Coronary artery (tissue), 2 donors: ENCODE measurements around the gene ST8SIA5.
A peak's percentile ranks its signal among the peaks of the same experiment; 100 is the strongest.

Source experiments
- DNase-seq: peaks from one replicate; pipeline ENCODE4 v3.0.0-alpha.2; 2017; ENCODE audit warnings: low spot score
- H3K27ac ChIP-seq, 2 donors: fragments of 200-600 bp; sonication (generic); one replicate each; pipeline ENCODE4 v1.5.1; 2016 to 2019
- H3K4me3 ChIP-seq: fragments of 200-600 bp; sonication (generic); 2 replicates; pipeline ENCODE4 v1.5.1; 2016; ENCODE audit warnings: mild to moderate bottlenecking, moderate library complexity
- CTCF ChIP-seq: fragments of 200-600 bp; sonication (generic); IDR thresholded peaks from one replicate; pipeline ENCODE4 v1.5.1; 2019; ENCODE audit warnings: antibody characterized with exemption

The ST8SIA5 gene

GRCh38 chr18:46624127-46624526 lies 132.7 kb downstream of the ST8SIA5 start:
- peak; percentile 38 for DNase-seq
- Histone ChIP-seq H3K27ac (no peak overlapping the region), H3K4me3 (no peak overlapping the region)
- TF ChIP-seq CTCF, result no peak

- H3K4me3 ChIP-seq, result no peak overlapping the region
- DNase-seq, result peak; percentile 58
- no peak for TF ChIP-seq CTCF
- H3K27ac ChIP-seq, result no peak overlapping the region
Observed at GRCh38 chr18:46623541-46623940, 133.3 kb downstream of the ST8SIA5 start.

GRCh38 chr18:46622999-46623398 lies 133.9 kb downstream of the ST8SIA5 start:
- no peak overlapping the region for H3K4me3 ChIP-seq
- no peak overlapping the region for H3K27ac ChIP-seq
- DNase-seq, result no peak
- TF ChIP-seq CTCF, result no peak

- DNase-seq, result peak; percentile 45
- H3K4me3 ChIP-seq, result no peak overlapping the region
- TF ChIP-seq CTCF, result no peak
- no peak overlapping the region for H3K27ac ChIP-seq
Observed at GRCh38 chr18:46622451-46622850, 134.4 kb downstream of the ST8SIA5 start.

- DNase-seq, result peak; percentile 22
- Histone ChIP-seq H3K4me3 (no peak overlapping the region), H3K27ac (no peak overlapping the region)
- TF ChIP-seq CTCF, result no peak
Observed at GRCh38 chr18:46621871-46622270, 135.0 kb downstream of the ST8SIA5 start.

- peak; percentile 26 for DNase-seq
- no peak overlapping the region for H3K27ac ChIP-seq
- H3K4me3 ChIP-seq, result no peak overlapping the region
- TF ChIP-seq CTCF, result no peak
Observed at GRCh38 chr18:46621111-46621766, 135.6 kb downstream of the ST8SIA5 start.

GRCh38 chr18:46619559-46619958 lies 137.3 kb downstream of the ST8SIA5 start:
- no peak for TF ChIP-seq CTCF
- Histone ChIP-seq H3K4me3 (no peak overlapping the region), H3K27ac (no peak overlapping the region)
- DNase-seq, result no peak
